Measurements from ENCODE around the gene ANO9.

The ANO9 gene

GRCh38 chr11:440065-441042, 1.5 kb downstream of the ANO9 start:
- TF ChIP-seq EZH2phosphoT487 (IDR thresholded peaks at IDR 0.05; ENCODE audit: low read depth) (no peak), CTCF (IDR thresholded peaks at IDR 0.05; ENCODE audit: low read depth, low read length) (no peak; the same call in 1 of the 2 replicates)
- H4K20me1 ChIP-seq (ENCODE audit: insufficient read depth, low read length): no peaks in the 10 kb centered on the region
- no peaks in the 10 kb centered on the region for H3K79me2 ChIP-seq (ENCODE audit: low read length)
- H3K9me3 ChIP-seq (ENCODE audit: insufficient read depth, low read length): no peaks in the 10 kb centered on the region
- H3K4me1 ChIP-seq (ENCODE audit: low read length): peaks cover 8% of the 10 kb centered on the region
- H3K27me3 ChIP-seq (ENCODE audit: low read depth, low read length): no peaks in the 10 kb centered on the region
- H3K27ac ChIP-seq (ENCODE audit: low read length): no peak overlapping the region
- H3K9ac ChIP-seq (ENCODE audit: low read length): no peak overlapping the region
- H3K4me2 ChIP-seq (ENCODE audit: low read length): peak overlapping the region; percentile 85
- peak overlapping the region; percentile 82; the same call in 1 of the 2 replicates for H3K4me3 ChIP-seq (ENCODE audit: low read length)
- no peaks in the 10 kb centered on the region for H3K36me3 ChIP-seq (replicated peaks; ENCODE audit: low read depth, low read length)
- no peak overlapping the region for H2AFZ ChIP-seq (ENCODE audit: low read depth, low read length)

GRCh38 chr11:439315-440064, 2.3 kb downstream of the ANO9 start:
- TF ChIP-seq EZH2phosphoT487 (IDR thresholded peaks at IDR 0.05; ENCODE audit: low read depth): no peak
- TF ChIP-seq CTCF (IDR thresholded peaks at IDR 0.05; ENCODE audit: low read depth, low read length): no peak
- no peak overlapping the region for H2AFZ ChIP-seq (ENCODE audit: low read depth, low read length)
- no peak overlapping the region for H3K4me3 ChIP-seq (ENCODE audit: low read length)
- H3K4me1 ChIP-seq (ENCODE audit: low read length): peaks cover 7% of the 10 kb centered on the region
- no peaks in the 10 kb centered on the region for H4K20me1 ChIP-seq (ENCODE audit: insufficient read depth, low read length)
- no peak overlapping the region for H3K4me2 ChIP-seq (ENCODE audit: low read length)
- H3K27ac ChIP-seq (ENCODE audit: low read length): no peak overlapping the region
- no peak overlapping the region for H3K9ac ChIP-seq (ENCODE audit: low read length)
- H3K9me3 ChIP-seq (ENCODE audit: insufficient read depth, low read length): no peaks in the 10 kb centered on the region
- H3K27me3 ChIP-seq (ENCODE audit: low read depth, low read length): no peaks in the 10 kb centered on the region
- no peaks in the 10 kb centered on the region for H3K36me3 ChIP-seq (replicated peaks; ENCODE audit: low read depth, low read length)
- H3K79me2 ChIP-seq (ENCODE audit: low read length): no peaks in the 10 kb centered on the region

GRCh38 chr11:438101-438844, 3.5 kb downstream of the ANO9 start:
- H4K20me1 ChIP-seq (ENCODE audit: insufficient read depth, low read length): no peaks in the 10 kb centered on the region; the same call in 1 of the 2 replicates
- no peak overlapping the region for H3K4me3 ChIP-seq (ENCODE audit: low read length)
- no peak for TF ChIP-seq CTCF (IDR thresholded peaks at IDR 0.05; ENCODE audit: low read depth, low read length)
- no peak for TF ChIP-seq EZH2phosphoT487 (IDR thresholded peaks at IDR 0.05; ENCODE audit: low read depth)
- no peaks in the 10 kb centered on the region for H3K79me2 ChIP-seq (ENCODE audit: low read length)
- no peak overlapping the region for H3K27ac ChIP-seq (ENCODE audit: low read length)
- H3K27me3 ChIP-seq (ENCODE audit: low read depth, low read length): no peaks in the 10 kb centered on the region
- no peak overlapping the region for H2AFZ ChIP-seq (ENCODE audit: low read depth, low read length)
- H3K4me1 ChIP-seq (ENCODE audit: low read length): peaks cover 5% of the 10 kb centered on the region
- H3K9ac ChIP-seq (ENCODE audit: low read length): no peak overlapping the region
- H3K9me3 ChIP-seq (ENCODE audit: insufficient read depth, low read length): no peaks in the 10 kb centered on the region
- no peak overlapping the region for H3K4me2 ChIP-seq (ENCODE audit: low read length)
- H3K36me3 ChIP-seq (replicated peaks; ENCODE audit: low read depth, low read length): no peaks in the 10 kb centered on the region
